Ectodermal cell (in vitro differentiated cells): Measurements from ENCODE around the gene ABRAXAS1. TPM values are rescaled to one million over a fixed set of nuclear protein-coding genes. Genes with fewer than 3 reads are reported as not detected.
"Not testable (repeated sequence)": the region's sequence is repeated elsewhere in the genome, so short reads cannot be mapped to it uniquely, and the experiment has no call there.

Source experiments
- H3K27ac ChIP-seq: 2 replicates; pipeline ENCODE4 v1.7.0; 2013; ENCODE audit warnings: mild to moderate bottlenecking, low read depth, low read length; ENCODE audit not compliant: insufficient read depth, poor library complexity, severe bottlenecking
- H3K27me3 ChIP-seq: 2 replicates; pipeline ENCODE4 v1.7.0; 2013; ENCODE audit warnings: mild to moderate bottlenecking, low read length; ENCODE audit not compliant: insufficient read depth, control insufficient read depth, poor library complexity, severe bottlenecking
- H3K36me3 ChIP-seq: one replicate; pipeline ENCODE4 v1.7.0; 2013; ENCODE audit warnings: low read length; ENCODE audit not compliant: control insufficient read depth, insufficient read depth
- H3K4me1 ChIP-seq: one replicate; pipeline ENCODE4 v1.7.0; 2013; ENCODE audit warnings: low read length; ENCODE audit not compliant: control insufficient read depth, insufficient read depth
- H3K4me3 ChIP-seq: 2 replicates; pipeline ENCODE4 v1.7.0; 2013; ENCODE audit warnings: low read depth, low read length, control low read depth; ENCODE audit not compliant: insufficient read depth
- H3K9me3 ChIP-seq: 2 replicates; pipeline ENCODE4 v1.7.0; 2013; ENCODE audit warnings: mild to moderate bottlenecking, low read length, moderate library complexity; ENCODE audit not compliant: control insufficient read depth
- WGBS, 2 experiments: methylation state at CpG; one replicate each; pipeline ENCODE4 v1.1.7; 2013; ENCODE audit warnings: missing lambda C conversion rate in 2 of 2; 5-methylcytosine and 5-hydroxymethylcytosine counted together
- polyA plus RNA-seq, 4 experiments: library from polyadenylated mRNA; stranded (reverse); fragments of 50-300 nt; gene quantifications; one replicate each; pipeline ENCODE4 v1.2.3, GENCODE V29; 2013

The ABRAXAS1 gene
- polyA plus RNA-seq (2013, experiment 1 of 4): 45.7 TPM
- 51.5 TPM for polyA plus RNA-seq (2013, experiment 2 of 4)
- 42.5 TPM for polyA plus RNA-seq (2013, experiment 3 of 4)
- 50.3 TPM for polyA plus RNA-seq (2013, experiment 4 of 4)

- Histone ChIP-seq H3K27me3 (peaks cover 4% of the 10 kb centered on the region), H3K4me3 (peak within 1 kb of the TSS; percentile 50), H3K4me1 (peaks cover 3% of the 10 kb centered on the region), H3K27ac (peak within 1 kb of the TSS; percentile 58), H3K36me3 (peaks cover 3% of the 10 kb centered on the region), H3K9me3 (no peaks in the 10 kb centered on the region)
- 1% methylated on average over 93 of the region's 93 CpGs for WGBS, 2 experiments
These were observed at the start of gene ABRAXAS1 for GRCh38 chr4:83484500-83485461. TSS of gene ABRAXAS1 (minus strand) at chr4:83485100. CDS start at chr4:83485072, 28 bp downstream.

DNA sequence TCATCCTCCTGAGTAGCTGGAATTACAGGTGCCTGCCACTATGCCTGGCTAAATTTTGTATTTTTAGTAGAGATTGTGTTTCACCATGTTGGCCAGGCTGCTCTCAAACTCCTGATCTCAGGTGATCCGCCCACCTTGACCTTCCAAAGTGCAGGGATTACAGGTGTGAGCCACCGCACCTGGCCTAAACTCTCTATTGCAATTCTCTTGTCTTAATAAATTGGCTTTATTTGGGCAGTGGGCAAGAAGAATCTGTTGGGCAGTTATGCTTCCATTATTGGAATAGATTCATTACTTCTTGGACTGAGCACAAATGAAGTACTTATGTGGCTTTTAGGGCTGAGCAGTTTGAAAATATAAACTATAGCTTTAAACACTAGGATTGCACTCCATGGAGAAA, 42.8 kb upstream of the ABRAXAS1 start:
- 90 to 93% methylated on average over 2 of the region's 2 CpGs for WGBS, 2 experiments
- no peaks in the 10 kb centered on the region for H3K36me3 ChIP-seq
- H3K4me3 ChIP-seq: no peak overlapping the region
- H3K27ac ChIP-seq: no peak overlapping the region
- H3K9me3 ChIP-seq: no peaks in the 10 kb centered on the region
- H3K4me1 ChIP-seq: no peaks in the 10 kb centered on the region
- H3K27me3 ChIP-seq: no peaks in the 10 kb centered on the region

DNA sequence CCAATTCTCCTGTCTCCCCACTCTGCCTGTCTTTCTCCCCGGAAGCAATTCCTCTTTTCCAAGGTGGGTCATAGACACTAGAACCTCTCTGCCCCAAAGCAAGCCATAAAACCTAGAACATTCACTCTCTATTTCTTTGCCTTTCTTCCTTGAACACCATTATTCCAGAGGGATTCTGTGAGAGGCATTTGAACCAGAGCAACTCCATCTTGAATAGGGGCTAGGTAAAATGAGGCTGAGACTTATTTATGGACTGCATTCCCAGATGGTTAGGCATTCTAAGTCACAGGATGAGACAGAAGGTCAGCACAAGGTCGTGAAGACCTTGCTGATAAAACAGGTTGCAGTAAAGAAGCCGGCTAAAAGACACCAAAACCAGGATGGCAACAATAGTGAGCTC, 37.3 kb upstream of the ABRAXAS1 start:
- Histone ChIP-seq H3K27ac (no peak overlapping the region), H3K36me3 (no peaks in the 10 kb centered on the region), H3K27me3 (no peaks in the 10 kb centered on the region), H3K9me3 (no peaks in the 10 kb centered on the region), H3K4me1 (no peaks in the 10 kb centered on the region), H3K4me3 (no peak overlapping the region)
- WGBS, 2 experiments: 85 to 86% methylated on average over 3 of the region's 3 CpGs

DNA sequence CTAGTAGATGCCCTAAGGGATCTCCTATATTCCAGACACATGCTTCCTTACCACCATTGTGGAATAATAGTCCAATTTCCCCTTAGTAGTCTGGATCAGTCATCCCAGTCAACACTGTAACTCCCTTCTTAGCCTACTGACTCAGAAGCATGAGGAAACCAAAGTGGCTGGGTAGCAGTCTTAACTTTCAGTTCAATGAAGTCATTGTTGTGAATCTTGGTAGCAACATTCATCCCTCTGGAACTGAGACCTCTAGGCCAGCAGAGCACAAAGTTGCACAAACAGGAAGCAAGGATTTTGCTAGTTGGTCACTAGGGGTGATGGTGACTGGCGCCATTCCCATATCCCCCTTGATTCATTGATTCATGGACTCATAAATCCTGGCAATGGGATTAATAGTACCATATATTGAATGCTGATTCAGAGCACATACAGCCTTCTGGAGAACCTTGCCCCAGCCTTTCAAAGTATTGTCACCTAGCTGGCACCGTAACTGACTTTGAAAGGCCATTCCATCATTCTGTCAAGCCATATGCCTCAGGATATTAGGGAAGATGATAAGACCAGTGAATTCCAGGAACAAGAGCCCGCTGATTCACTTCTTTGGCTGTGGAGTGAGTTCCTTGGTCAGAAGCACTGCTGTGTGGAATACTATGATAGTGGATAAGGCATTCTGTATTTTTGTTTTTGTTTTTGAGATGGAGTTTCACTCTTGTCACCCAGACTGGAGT, 31.3 kb upstream of the ABRAXAS1 start:
- no peak overlapping the region for H3K27ac ChIP-seq
- no peaks in the 10 kb centered on the region for H3K36me3 ChIP-seq
- 77 to 82% methylated on average over 3 of the region's 3 CpGs for WGBS, 2 experiments
- no peaks in the 10 kb centered on the region for H3K9me3 ChIP-seq
- no peaks in the 10 kb centered on the region for H3K4me1 ChIP-seq
- no peak overlapping the region for H3K4me3 ChIP-seq
- H3K27me3 ChIP-seq: no peaks in the 10 kb centered on the region

- Histone ChIP-seq H3K4me1 (no peaks in the 10 kb centered on the region), H3K36me3 (no peaks in the 10 kb centered on the region), H3K9me3 (no peaks in the 10 kb centered on the region), H3K27ac (no peak overlapping the region), H3K4me3 (no peak overlapping the region), H3K27me3 (no peaks in the 10 kb centered on the region)
- WGBS, 2 experiments: 86% methylated on average over 4 of the region's 4 CpGs
These were observed 25.5 kb upstream of the ABRAXAS1 start for GRCh38 chr4:83510442-83510841.

DNA sequence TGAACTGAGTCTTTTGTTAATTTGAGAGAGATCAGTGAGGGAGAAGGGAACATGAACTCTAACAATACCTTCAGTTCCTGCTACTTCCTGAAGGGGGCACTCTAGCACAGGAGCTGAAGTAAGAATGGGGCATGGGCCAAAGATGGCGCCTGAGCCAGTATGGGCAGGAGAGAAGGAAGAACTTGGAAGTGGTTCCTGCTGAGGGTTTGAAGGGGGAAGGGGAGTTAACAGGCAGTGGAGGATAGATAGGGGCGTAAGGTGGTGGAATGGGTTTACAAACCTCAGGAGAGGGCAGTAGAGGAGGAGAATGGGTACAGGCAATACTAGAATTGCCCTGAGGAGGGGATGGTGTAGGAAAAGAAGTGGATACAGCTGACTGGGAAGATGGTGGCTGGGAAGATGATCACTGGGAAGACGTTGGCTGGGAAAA, 24.3 kb upstream of the ABRAXAS1 start:
- 74% methylated on average over 3 of the region's 3 CpGs for WGBS, 2 experiments
- not testable (repeated sequence) for H3K4me1 ChIP-seq, H3K4me3 ChIP-seq, H3K9me3 ChIP-seq, H3K27me3 ChIP-seq, H3K27ac ChIP-seq, H3K36me3 ChIP-seq

GRCh38 chr4:83504996-83505395, 20.1 kb upstream of the ABRAXAS1 start:
- H3K4me1 ChIP-seq: no peaks in the 10 kb centered on the region
- WGBS, 2 experiments: 93 to 96% methylated on average over 10 of the region's 10 CpGs
- no peak overlapping the region for H3K27ac ChIP-seq
- no peaks in the 10 kb centered on the region for H3K27me3 ChIP-seq
- H3K9me3 ChIP-seq: no peaks in the 10 kb centered on the region
- H3K4me3 ChIP-seq: no peak overlapping the region
- no peaks in the 10 kb centered on the region for H3K36me3 ChIP-seq

- Histone ChIP-seq H3K4me3 (no peak overlapping the region), H3K36me3 (no peaks in the 10 kb centered on the region), H3K27ac (no peak overlapping the region), H3K27me3 (no peaks in the 10 kb centered on the region), H3K4me1 (no peaks in the 10 kb centered on the region), H3K9me3 (no peaks in the 10 kb centered on the region)
- 76 to 78% methylated on average over 4 of the region's 4 CpGs for WGBS, 2 experiments
These were observed 19.6 kb upstream of the ABRAXAS1 start for GRCh38 chr4:83504503-83504902.

- Histone ChIP-seq H3K4me1 (no peaks in the 10 kb centered on the region), H3K9me3 (no peaks in the 10 kb centered on the region)
These were observed 19.1 kb upstream of the ABRAXAS1 start for GRCh38 chr4:83503974-83504373.

GRCh38 chr4:83501671-83502070, 16.8 kb upstream of the ABRAXAS1 start:
- H3K36me3 ChIP-seq, H3K4me1 ChIP-seq, H3K27me3 ChIP-seq, H3K27ac ChIP-seq, H3K9me3 ChIP-seq, H3K4me3 ChIP-seq: not testable (repeated sequence)
- WGBS, 2 experiments: 93 to 96% methylated on average over 3 of the region's 3 CpGs

More at GRCh38 chr4:83503974-83504373, 19.1 kb upstream of the ABRAXAS1 start:
- Histone ChIP-seq H3K27me3 (no peaks in the 10 kb centered on the region), H3K36me3 (no peaks in the 10 kb centered on the region), H3K27ac (no peak overlapping the region), H3K4me3 (no peak overlapping the region)
